GM19395 (cell line): ENCODE measurements around the gene FXYD5.
A peak's percentile ranks its signal among the peaks of the same experiment; 100 is the strongest.
"Not testable (repeated sequence)": the region's sequence is repeated elsewhere in the genome, so short reads cannot be mapped to it uniquely, and the experiment has no call there.

Experiments
- ATAC-seq: cut with Tn5 transposase; IDR thresholded peaks from one replicate; pipeline ENCODE4 v1.9.1; 2021; ENCODE audit warnings: mild to moderate bottlenecking, moderate library complexity; ENCODE audit not compliant: unreplicated experiment

FXYD5 gene

DNA sequence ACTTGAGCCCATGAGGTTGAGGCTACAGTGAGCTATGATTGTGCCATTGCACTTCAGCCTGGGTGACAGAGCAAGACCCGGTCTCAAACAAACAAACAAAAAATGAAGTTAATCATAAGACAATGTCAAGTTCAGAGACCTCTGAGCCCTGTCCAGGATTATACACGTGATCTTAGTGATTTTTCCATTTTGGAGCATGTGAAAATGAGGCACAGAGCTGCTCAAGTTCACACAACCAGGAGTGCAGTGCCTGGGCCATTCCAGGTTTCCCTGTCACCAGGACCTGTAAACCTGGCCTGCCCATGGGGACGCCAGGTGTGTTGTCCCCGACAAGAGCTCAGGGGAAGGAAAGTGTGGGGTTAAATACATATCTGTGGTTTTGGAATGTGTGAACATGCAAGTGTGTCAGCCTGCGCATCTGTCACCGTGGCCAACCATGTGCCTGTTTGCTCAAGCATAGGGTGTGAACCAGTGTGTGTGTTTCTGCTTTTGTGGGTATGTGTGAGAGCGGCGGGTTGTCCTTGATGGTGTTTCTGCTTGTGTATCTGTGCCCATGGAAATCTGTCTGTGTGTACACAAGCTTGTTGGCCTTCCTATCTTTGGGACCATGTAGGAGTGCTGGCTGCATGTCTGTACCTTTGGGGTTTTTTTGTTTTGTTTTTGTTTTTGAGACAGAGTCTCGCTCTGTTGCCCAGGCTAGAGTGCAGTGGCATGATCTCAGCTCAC is 17.4 kb upstream of the FXYD5 start:
- ATAC-seq = no peak

DNA sequence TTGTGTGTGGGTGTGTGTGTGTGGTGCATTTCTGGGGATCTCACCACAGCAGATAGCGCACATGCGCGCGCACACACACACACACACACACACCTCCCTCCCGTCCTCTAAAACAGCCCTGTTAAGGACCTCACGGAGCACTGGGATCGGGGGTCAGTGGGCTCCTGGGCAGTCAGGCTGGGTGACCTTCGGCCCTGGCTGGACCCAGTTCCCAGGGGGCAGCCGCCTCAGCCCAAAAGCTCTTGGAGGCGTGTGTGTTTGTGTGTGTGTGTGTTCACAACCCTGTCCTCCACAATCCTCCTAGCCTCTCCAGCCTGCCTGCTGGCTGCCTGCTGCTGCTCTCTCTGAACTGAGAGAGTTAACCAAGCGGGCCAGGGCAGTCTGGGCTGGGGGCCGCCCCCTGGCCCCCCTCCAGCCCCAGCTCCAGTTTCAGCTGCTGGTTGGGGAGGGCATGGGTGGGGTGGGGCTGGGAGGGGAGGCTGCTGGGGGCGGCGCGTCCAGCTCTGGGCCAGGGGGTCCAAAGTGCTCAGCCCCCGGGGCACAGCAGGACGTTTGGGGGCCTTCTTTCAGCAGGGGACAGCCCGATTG is 16.1 kb upstream of the FXYD5 start, which contains the start of gene FXYD1:
FXYD1 (plus strand) TSS at position 520 of the 588 bp plus-strand sequence. CDS start 1,256 bp downstream, outside the sequence.
- ATAC-seq = no peak

DNA sequence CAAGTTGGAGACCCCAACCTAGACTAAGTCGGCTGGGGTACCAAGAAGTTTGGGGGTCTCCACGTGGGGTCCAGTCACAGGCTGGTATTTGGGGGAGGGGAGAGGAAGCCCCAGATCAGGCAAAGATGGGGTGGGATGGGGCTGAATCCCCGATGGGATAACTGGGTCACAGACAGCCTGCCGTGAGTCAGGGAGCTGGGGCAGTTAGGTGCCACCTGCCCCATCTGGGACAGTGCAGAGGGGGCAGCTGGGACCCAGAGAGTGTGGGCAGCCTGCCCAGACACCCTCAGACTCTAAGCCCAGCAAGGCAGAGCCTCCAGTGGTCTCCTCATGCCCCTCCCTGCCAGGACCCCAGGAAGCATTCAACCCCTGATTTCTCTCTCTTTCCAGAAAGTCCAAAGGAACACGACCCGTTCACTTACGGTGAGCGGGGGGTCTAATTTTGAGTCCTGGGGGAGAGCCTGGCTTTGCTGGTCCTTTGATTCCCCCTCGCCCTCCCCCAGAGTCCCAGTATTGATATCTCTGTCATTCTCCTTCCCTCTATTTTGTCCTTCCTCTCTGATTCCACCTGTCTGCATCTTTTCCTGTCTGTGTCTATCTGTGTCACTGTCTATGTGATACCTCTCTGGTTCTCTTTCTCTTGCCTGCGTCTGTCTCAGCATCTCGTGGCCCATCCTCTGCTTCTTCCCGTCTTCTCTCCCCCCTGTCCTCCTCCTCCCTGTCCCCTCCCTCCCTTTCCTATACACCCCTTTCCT is 14.2 kb upstream of the FXYD5 start:
- no peak for ATAC-seq

DNA sequence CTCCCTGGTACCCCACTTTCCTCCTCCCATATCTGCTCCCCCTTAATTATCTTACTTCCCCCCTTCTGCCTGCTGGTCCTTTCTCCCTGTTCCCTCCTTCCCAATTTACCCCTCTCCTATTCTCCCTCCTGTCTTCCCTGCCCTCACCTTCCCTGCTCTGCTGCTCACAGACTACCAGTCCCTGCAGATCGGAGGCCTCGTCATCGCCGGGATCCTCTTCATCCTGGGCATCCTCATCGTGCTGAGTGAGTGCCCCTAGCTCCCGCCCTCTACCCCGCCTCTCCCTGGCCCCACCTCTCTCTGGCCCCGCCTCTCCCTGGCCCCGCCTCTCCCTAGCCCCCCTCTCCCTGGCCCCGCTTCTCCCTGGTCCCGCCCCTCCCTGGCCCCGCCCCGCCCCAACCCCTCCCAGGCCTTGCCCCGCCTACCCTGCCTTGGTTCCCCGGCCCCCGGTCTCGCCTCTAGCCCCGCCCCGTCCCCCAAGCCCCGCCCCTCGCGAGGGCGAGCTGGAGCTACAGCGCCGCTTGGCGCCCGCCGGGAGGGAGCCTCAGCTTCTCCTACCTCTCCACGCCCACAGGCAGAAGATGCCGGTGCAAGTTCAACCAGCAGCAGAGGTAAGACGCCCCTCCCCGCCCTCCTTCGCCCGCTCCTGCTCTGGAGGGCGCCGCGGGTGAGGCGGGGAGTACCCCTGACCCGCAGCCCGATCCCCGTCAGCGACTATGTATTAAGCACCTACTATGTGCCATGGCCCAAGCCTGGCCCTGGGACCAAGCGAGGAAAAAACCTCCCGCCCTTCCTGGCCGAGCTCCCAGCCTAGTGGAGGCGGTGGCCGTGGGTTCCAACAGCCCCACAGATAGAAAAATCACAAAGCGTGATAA is 13.3 kb upstream of the FXYD5 start:
- peak; percentile 49 for ATAC-seq

DNA sequence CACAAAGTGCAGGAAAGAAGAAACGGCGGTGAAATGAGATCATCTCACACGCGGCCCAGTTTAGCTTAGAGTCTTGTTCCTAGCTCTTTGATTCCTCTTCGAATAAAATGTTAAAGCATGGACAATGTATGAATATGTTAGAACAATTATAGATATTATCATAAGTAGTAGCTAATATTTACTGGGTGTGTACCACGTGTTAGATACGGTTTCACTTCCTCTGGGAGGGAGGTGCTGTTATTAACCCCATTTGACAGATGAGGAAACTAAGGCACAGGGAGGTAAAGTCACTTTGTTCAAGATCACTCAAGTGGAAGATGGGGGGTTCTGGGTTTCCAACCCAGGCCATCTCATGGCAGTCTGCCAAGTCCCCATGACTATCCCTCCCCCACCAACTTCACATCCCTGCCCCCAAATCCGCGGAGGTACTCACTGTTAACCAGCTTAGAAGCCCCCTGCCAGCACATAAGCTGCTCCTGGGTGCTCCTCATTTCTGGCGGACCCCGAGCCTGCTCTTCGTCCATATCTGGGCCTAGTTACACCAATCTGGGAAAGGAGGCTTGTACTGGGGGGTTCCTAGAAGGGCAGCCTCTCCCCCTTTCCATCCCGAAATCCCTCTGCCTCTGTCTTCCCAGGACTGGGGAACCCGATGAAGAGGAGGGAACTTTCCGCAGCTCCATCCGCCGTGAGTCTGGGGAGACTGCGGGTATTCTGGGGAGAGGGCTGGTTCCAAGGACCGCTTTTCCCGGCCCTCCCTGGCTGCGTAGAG is 12.5 kb upstream of the FXYD5 start:
- no peak for ATAC-seq

DNA sequence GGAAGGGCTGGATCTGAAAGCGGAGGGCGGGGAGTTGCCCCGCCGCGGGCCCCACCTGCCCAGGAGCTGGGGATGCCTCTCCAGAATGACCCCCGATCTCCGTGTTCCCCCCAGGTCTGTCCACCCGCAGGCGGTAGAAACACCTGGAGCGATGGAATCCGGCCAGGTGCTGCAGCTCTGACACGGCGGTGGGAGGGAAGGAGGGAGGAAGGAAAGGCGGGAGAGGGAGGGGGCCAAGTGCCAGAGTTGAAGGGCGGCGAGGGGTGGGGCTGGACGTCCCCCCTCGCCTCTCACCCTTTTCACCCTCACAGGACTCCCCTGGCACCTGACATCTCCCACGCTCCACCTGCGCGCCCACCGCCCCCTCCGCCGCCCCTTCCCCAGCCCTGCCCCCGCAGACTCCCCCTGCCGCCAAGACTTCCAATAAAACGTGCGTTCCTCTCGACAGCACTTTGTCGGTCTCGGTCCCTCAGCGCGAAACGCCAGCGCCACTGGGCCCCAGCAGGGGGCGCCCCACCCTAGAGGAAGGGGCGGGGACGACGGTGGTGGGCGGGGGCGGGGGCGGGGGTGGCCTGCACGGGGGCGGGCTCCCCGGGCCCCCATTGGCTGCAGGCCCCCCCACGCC is 11.8 kb upstream of the FXYD5 start:
- ATAC-seq = no peak

DNA sequence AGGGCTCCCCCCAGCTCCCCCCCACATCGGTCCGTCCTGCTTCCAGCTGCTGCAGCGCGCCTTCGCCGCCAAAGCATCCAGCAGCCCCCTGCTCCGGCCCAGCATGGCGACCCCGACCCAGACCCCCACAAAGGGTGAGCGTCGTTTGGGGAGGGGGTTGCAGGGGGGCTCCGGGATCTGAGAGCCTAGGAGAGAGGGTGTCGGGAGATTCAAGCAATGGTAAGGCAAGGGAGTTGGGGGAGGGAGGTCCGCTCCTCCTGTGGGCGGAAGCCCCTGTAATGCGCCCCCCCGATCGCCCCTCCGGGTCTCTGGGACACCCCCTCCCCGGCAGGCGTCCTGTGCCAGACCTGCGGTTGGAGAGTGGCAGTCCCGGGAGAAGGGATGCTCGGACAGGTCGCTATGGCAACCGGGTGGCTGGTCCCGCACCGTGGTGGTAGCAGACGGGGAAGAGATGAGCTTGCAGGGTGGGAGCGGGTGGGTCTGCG is 11.3 kb upstream of the FXYD5 start, which contains the start of gene FXYD7:
FXYD7 (plus strand) TSS at position 25 of the 485 bp plus-strand sequence; CDS start at position 104, 79 bp downstream.
- no peak for ATAC-seq

DNA sequence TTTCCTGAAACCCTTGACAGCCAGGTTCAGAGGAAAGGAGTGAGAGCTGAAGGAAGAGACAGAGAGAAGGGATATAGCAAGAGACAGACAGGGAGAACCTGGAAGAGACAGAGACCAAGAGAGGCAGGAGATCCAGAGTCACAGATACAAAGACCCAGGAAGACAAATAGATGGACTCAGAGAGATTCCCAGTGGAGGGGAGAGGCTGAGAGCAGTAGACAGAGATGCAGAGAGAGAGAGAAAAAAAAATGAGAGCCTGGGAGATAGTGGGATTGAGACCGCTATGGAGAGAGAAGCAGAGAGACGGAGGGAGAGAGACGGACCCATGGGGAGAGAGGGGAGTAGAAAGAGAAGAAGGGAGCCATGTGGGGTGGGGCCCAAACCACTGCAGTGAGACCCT is 10.7 kb upstream of the FXYD5 start:
- ATAC-seq = no peak

DNA sequence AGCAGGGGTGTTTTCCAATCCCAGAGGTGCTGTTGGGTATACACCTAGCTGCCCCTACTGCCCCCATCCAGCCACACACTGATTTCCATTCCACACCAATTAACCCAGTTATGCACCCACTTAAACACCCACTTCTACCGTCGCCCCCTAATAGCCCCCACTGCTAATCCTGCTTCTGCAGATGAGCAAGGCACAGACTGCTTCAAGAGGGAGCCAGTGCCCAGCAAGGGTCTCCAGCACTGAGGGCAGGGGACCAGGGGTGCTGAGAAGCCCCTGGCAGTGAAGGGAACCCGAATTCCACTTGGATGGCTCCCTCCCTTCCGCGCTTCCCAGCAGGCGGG is 10.3 kb upstream of the FXYD5 start:
- no peak for ATAC-seq

DNA sequence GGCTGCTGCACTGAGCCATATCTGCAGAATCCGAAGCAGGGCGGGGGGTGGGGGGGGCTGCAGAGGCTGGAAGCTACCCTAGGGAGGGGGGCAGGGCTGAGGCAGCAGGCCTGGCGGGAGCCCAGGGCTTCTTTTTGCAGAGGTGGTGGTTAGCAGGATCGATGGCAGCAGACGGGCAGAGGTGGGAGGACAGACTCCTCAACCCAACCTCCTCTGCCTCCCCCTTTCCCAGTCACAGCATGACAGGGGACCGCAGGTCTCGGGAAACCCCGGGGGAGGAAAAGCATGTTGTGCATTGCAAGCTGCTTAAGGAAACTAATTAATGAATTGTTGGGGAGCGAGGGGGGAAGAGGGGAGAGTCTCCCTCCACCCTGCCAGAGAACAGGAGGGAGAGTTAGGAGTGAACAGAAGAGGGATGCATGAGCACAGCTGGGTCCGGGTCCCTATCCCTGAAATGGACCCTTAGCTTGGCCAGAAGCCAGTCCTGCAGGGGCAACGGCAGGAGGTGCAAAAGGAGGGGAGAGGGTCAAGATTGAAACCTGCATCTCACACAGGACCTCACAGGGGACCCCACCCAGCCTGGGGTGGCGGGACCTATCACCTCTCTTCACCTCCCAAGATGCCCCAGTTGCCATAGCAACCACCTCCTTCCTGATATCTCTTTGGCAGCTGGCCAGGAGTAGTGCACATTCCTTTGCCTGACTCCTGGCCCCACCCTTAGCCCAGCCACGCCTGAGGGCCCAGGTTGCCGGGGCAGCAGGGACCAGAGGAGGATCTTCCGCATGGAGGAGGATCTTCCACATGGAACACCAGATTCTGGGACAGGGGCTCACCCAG is 9.7 kb upstream of the FXYD5 start:
- ATAC-seq = no peak

DNA sequence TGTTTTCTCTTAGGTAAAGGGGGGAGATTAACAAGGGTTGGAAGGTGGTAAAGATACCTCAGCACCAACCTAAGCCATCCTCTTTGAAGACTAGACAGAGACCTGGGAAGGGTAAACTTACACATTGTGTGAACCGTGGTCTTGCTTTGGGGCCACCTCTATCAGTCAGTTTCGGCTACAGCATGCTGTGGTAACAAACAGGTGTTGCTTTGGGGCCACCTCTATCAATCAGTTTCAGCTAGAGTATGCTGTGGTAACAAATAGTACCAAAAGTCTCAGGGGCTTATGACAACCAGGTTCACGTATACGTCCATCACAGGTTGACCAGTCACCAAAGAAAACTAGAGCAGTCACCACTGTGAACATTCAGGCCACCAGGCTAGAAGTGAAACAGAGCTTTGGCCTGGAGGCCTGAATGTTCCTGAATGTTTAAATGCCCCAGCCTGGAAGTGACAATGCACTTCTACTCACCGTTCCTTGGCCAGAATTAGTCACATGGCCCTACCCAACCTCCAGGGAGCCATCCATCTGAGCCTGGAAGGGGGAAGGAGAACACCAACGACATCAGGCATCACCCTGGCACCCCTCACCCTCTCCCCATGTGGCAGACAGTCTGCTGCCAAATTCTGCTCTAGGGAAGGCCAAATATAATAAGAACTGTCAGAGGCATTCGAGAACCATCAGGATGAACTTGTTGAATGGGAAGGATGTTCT is 7.6 kb upstream of the FXYD5 start:
- ATAC-seq = no peak

DNA sequence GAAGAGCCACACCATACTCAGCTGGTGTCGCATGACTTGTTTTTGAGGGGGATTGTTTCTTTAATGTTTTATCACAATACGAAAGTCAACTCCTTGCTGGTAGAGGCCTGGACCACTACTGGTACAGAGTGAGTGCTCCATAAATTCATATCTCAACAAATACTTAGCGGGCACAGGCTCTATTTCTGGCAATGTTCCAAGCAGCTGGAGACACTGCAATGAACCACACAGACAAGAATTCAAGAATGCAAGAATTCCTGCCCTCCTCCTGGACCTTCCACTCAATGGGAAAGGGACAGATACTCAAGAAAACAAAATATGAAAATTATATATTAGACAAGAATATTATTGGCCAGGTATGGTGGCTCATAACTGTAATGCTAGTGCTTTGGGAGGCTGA is 5.1 kb upstream of the FXYD5 start:
- ATAC-seq = no peak

DNA sequence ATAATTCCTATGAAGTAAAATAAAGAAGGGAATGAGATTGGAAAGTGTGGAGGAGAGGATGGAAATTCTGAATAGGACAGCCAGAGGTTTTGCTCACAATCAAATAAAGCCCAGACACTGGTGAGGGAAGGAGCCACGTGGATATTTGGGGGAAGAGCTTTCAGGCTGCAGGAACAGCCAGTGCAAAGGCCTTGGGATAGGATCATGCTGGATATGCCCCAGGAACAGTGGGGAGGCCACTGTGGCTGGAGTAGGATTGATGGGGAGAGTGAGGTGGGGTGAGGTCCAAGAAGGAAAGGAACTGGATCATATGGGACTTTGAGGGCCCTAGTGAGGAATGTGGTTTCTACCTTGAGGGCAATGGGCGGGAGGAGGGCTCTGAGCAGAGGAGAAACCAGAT is 4.1 kb upstream of the FXYD5 start:
- ATAC-seq = no peak

DNA sequence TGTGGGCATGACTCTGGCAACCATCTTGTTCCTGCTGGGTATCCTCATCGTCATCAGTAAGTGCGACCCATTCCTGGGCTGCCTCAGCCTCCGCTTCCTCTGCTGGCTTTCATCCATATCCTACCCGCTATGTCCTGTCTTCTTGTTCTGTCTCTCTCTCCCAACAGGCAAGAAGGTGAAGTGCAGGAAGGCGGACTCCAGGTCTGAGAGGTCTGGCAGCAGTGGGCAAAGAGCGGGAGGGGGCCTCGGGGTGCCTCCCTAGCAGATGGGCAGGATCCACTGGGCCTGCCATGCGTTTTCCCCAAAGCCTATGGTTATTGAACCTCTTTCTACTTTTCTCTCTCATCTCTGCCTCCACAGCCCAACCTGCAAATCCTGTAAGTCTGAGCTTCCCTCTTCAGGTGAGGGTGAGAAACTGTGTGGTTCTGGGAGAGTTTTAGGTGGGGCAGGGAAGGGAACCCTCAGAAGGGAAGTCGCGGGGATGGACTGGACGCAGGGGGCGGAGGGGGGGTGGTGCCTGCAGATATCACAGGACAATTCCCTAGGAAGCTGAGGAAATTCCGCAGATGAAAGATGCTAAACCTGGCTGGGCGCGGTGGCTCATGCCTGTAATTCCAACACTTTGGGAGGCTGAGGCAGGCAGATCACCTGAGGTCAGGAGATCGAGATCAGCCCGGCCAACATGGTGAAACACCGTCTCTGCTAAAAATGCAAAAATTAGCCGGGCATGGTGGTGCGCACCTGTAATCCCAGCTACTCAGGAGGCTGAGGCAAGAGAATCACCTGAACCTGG is 3.1 kb upstream of the FXYD5 start:
- no peak for ATAC-seq

DNA sequence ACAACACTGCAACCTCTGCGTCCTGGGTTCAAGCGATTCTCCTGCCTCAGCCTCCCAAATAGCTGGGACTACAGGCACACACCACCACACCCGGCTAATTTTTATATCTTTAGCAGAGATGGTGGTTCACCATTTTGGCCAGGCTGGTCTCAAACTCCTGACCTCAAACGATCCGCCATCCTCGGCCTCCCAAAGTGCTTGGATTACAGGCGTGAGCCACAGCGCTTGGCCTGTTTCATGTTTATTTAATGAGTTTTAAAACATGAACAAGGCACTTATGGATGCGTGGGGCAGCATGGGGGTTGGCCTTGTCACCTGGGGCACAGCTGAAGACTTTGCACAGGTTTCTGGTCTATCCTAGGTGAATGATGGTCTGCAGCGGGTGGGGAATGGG is 1.4 kb upstream of the FXYD5 start:
- ATAC-seq = not testable (repeated sequence)

DNA sequence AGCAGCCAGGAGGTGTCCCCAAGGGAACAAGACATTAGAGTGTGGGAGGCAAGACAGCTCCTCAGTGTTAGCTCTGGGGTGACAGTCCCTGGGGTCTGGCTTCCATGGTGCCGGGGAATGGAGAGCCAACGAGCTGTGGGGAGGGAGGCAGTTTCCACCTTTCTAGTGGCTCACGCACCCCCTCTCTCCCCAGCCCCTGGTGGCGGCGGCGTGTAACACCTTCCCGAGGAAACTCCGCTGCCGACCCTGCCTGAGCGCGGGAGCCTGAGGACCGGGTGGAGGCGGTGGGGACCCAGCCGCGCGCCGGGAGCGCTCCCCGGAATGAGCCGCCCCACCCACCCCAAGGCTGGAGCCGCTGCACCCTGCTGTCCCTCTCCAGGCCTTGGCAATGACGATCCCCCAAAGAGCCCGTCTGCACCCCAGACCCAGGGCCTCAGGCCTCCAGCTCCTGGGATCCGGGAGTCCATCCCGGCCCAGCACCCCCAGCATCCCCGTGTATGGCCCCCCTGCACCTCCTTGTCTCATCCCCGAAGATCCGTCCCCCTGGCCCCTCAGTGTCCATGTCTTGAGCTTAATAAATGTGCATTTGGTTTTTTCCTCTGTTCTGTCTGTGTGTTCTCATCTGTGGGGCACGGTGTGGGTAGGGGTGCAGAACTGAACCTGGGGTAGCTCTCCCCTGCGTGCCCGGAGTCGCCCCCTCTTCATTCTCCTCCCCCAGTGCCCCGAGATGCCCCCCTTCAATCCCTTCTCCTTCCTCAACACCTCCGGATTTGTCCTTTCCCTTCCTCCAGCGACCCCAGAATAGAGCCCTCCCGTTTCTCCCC is 622 bp upstream of the FXYD5 start:
- no peak for ATAC-seq

DNA sequence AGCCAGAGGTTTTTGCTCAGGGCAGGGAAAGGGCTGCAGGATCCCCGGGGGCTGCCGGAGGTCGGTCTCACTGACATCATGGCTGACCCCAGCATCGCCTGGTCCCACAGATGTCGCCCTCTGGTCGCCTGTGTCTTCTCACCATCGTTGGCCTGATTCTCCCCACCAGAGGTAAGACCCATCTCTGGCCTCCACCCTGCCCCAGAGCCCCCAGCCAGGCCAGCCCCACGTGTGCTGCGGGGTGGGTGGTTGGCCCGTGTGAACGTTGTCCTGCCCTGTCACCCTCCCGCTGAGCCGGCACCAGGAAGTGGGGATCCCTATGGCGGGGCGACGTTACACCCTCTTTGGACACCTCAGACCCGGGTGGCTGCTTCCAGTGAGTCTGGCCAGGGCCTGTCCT is 906 bp downstream of the FXYD5 start:
- ATAC-seq = no peak
